CD14-positive monocyte (primary cell): Measurements from ENCODE around the gene MTCL3.

Experiments used
- DNase-seq, 3 donors: peaks; one replicate each; pipeline ENCODE4 v3.0.0-alpha.2; 2011 to 2022
- H2AFZ ChIP-seq: 2 replicates; pipeline ENCODE4 v1.6.0; 2012; ENCODE audit warnings: mild to moderate bottlenecking, low read depth, low read length, inconsistent platforms; ENCODE audit not compliant: insufficient read depth, poor library complexity, severe bottlenecking
- H3K27ac ChIP-seq, 2 donors: 1 replicate in 1 of 2; 2 replicates in 1 of 2; pipeline ENCODE4 v1.5.1; 2012 to 2013; ENCODE audit warnings: low read length in 2 of 2, control low read depth in 1 of 2, inconsistent platforms in 1 of 2, low read depth in 1 of 2, mild to moderate bottlenecking in 1 of 2
- H3K27me3 ChIP-seq, 2 donors: one replicate each; pipeline versions ENCODE4 v1.6.0 to v1.6.1; 2011 to 2013; ENCODE audit warnings: low read length in 2 of 2; ENCODE audit not compliant: control insufficient read depth in 2 of 2, insufficient read depth in 2 of 2
- H3K36me3 ChIP-seq, 2 donors: replicated peaks in 1 of 2; 1 replicate in 1 of 2; 2 replicates in 1 of 2; pipeline versions ENCODE4 v1.5.1 to v1.6.1; 2012 to 2013; ENCODE audit warnings: low read length in 2 of 2, control low read depth in 1 of 2, inconsistent platforms in 1 of 2, mild to moderate bottlenecking in 1 of 2; ENCODE audit not compliant: insufficient read depth in 2 of 2, control insufficient read depth in 1 of 2
- H3K4me1 ChIP-seq, 2 donors: 1 replicate in 1 of 2; 2 replicates in 1 of 2; pipeline versions ENCODE4 v1.5.1 to v1.6.1; 2012 to 2013; ENCODE audit warnings: low read length in 2 of 2, control low read depth in 1 of 2, inconsistent platforms in 1 of 2, mild to moderate bottlenecking in 1 of 2, moderate library complexity in 1 of 2; ENCODE audit not compliant: insufficient read depth in 2 of 2, control insufficient read depth in 1 of 2
- H3K4me2 ChIP-seq: replicated peaks from 2 replicates; pipeline ENCODE3; 2012; ENCODE audit warnings: low read length, moderate library complexity, mild to moderate bottlenecking; ENCODE audit not compliant: poor library complexity, severe bottlenecking; ENCODE audit errors: extremely low read depth
- H3K4me3 ChIP-seq, 3 experiments: fragments of 200-600 bp in 1 of 3; sonication (generic) in 1 of 3; replicated peaks in 1 of 3; 1 replicate in 2 of 3; 2 replicates in 1 of 3; pipeline ENCODE4 v1.5.1; 2011 to 2013; ENCODE audit warnings: low read length in 3 of 3, mild to moderate bottlenecking in 3 of 3, control low read depth in 2 of 3, low read depth in 2 of 3, inconsistent platforms in 1 of 3, moderate library complexity in 1 of 3
- H3K79me2 ChIP-seq: 2 replicates; pipeline ENCODE4 v1.6.0; 2012; ENCODE audit warnings: mild to moderate bottlenecking, control low read depth, inconsistent platforms, low read length, moderate library complexity; ENCODE audit not compliant: insufficient read depth
- H3K9ac ChIP-seq: 2 replicates; pipeline ENCODE4 v1.6.0; 2017; ENCODE audit warnings: low read length, mild to moderate bottlenecking; ENCODE audit not compliant: insufficient read depth, poor library complexity, severe bottlenecking
- H3K9me3 ChIP-seq, 2 donors: replicated peaks in 1 of 2; 1 replicate in 1 of 2; 2 replicates in 1 of 2; pipeline versions ENCODE4 v1.5.1 to v1.6.1; 2012 to 2013; ENCODE audit warnings: low read length in 2 of 2, control low read depth in 1 of 2; ENCODE audit not compliant: control insufficient read depth in 1 of 2, insufficient read depth in 1 of 2
- H4K20me1 ChIP-seq: 2 replicates; pipeline ENCODE4 v1.6.0; 2012; ENCODE audit warnings: mild to moderate bottlenecking, low read length, control low read depth, moderate library complexity; ENCODE audit not compliant: insufficient read depth
- H3K27ac Mint-ChIP-seq, 7 donors: one replicate each; pipeline ENCODE4 v1.8.0; 2020; ENCODE audit warnings: mild to moderate bottlenecking in 7 of 7, mixed read lengths in 7 of 7, moderate library complexity in 6 of 7, inconsistent platforms in 2 of 7
- H3K27me3 Mint-ChIP-seq, 3 donors: one replicate each; pipeline ENCODE4 v1.8.0; 2021 to 2022; ENCODE audit warnings: low read depth in 3 of 3, mild to moderate bottlenecking in 3 of 3, mixed read lengths in 3 of 3, moderate library complexity in 3 of 3, inconsistent platforms in 1 of 3
- H3K36me3 Mint-ChIP-seq, 2 donors: one replicate each; pipeline ENCODE4 v1.8.0; 2020; ENCODE audit warnings: mixed read lengths in 2 of 2, inconsistent platforms in 1 of 2, mild to moderate bottlenecking in 1 of 2
- H3K4me1 Mint-ChIP-seq: one replicate; pipeline ENCODE4 v1.8.0; 2020; ENCODE audit warnings: mild to moderate bottlenecking, mixed read lengths
- H3K4me3 Mint-ChIP-seq, 2 donors: one replicate each; pipeline ENCODE4 v1.8.0; 2020; ENCODE audit warnings: mild to moderate bottlenecking in 2 of 2, mixed read lengths in 2 of 2, moderate library complexity in 1 of 2
- H3K9me3 Mint-ChIP-seq, 7 donors: one replicate each; pipeline ENCODE4 v1.8.0; 2020 to 2022; ENCODE audit warnings: mixed read lengths in 7 of 7, mild to moderate bottlenecking in 6 of 7, moderate library complexity in 6 of 7, inconsistent platforms in 2 of 7
- WGBS: methylation state at CpG from one replicate; pipeline ENCODE4 v1.1.5; 2013; ENCODE audit warnings: missing lambda C conversion rate; ENCODE audit not compliant: insufficient coverage; 5-methylcytosine and 5-hydroxymethylcytosine counted together
- intact Hi-C, 2 donors: fragments of 100-400 bp; cut with micrococcal nuclease; formaldehyde crosslinking; loops; one replicate each; pipeline versions ENCODE4 v1.15.0 to v1.15.1; 2023
- TF ChIP-seq, protein P1 (sequence below): fragments of 200-600 bp; IDR thresholded peaks from one replicate; pipeline ENCODE4 v1.8.0; 2022; ENCODE audit warnings: antibody characterized with exemption, mild to moderate bottlenecking

MTCL3 gene

DNA sequence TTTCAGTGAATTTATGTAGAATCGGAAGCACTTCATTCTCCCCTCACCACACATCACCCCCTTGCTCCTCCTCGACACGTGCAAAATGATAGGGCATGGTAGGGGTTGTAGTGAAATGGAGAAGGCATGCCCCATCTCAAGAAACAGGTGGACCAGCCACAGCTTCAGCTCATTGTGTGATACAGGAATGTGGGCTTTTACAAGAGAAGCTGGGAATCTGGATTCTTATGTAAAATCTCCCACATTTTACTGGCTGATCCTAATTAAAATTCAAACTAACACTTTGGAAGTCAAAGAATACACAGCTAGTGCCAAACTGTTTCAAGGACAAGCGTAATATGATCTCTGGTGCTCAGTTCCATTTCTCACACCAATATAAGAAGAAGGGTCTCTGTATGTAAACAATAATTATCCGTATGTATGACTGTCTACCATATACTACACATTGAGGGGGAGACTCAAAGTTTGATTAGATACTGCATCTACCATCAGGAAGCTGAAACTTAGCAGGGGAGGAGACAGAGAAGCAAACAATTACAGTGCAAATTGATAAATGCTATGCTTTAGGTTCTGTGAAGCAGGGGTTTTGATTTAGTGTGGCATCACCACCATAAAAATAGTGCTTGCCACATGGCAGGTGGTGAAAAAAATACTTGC, 35.6 kb downstream of the MTCL3 start:
- Histone ChIP-seq H3K79me2 (no peaks in the 10 kb centered on the region), H3K27me3 (no peaks in the 10 kb centered on the region), H3K4me3 (peak overlapping the region in 2 of 3 experiments; percentile 25 to 40), H3K36me3 (no peaks in the 10 kb centered on the region), H3K9ac (no peak overlapping the region), H3K9me3 (no peaks in the 10 kb centered on the region), H4K20me1 (no peaks in the 10 kb centered on the region), H3K4me2 (peak overlapping the region; percentile 51), H3K27ac (no peak overlapping the region), H3K4me1 (peaks cover 5 to 6% of the 10 kb centered on the region in 2 donors), H2AFZ (no peak overlapping the region)
- Mint-ChIP-seq H3K36me3 (no peaks in the 10 kb centered on the region), H3K27me3 (peaks cover 0 to 3% (median 2%) of the 10 kb centered on the region in 3 donors), H3K4me1 (peaks cover 15% of the 10 kb centered on the region), H3K27ac (peak overlapping the region in 2 of 7 donors; percentile 5 to 56), H3K4me3 (peak overlapping the region in 1 of 2 donors; percentile 73), H3K9me3 (peaks cover 0 to 3% (median 0%) of the 10 kb centered on the region in 7 donors)
- no CpG with 5 or more reads among the region's 5 CpGs for WGBS
- DNase-seq = no peak
- intact Hi-C loops = no loop called here
- TF ChIP-seq, protein P1, sequence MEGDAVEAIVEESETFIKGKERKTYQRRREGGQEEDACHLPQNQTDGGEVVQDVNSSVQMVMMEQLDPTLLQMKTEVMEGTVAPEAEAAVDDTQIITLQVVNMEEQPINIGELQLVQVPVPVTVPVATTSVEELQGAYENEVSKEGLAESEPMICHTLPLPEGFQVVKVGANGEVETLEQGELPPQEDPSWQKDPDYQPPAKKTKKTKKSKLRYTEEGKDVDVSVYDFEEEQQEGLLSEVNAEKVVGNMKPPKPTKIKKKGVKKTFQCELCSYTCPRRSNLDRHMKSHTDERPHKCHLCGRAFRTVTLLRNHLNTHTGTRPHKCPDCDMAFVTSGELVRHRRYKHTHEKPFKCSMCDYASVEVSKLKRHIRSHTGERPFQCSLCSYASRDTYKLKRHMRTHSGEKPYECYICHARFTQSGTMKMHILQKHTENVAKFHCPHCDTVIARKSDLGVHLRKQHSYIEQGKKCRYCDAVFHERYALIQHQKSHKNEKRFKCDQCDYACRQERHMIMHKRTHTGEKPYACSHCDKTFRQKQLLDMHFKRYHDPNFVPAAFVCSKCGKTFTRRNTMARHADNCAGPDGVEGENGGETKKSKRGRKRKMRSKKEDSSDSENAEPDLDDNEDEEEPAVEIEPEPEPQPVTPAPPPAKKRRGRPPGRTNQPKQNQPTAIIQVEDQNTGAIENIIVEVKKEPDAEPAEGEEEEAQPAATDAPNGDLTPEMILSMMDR = no peak

DNA sequence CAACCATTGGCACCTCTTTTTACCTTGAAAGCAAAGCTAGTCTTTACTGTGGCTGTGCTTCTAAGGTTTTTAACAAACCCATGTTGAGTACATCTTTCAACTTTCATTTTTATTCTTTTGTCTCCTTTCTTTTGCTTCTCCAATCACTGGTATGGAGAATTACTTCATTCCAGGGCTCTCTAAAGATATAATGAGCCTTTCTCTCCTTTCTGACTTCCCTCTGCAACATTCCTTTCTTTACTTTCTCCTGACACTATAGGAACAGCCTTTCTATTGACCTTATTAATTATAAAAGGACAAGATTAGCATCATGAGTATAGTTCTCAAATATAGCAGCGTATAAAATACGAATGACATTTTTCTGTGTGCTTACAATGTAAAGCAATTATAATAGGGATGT, 36.8 kb downstream of the MTCL3 start:
- peaks cover 0 to 2% (median 0%) of the 10 kb centered on the region in 7 donors for H3K9me3 Mint-ChIP-seq
- TF ChIP-seq, protein P1 = no peak
- H3K27me3 Mint-ChIP-seq = peaks cover 0 to 3% (median 0%) of the 10 kb centered on the region in 3 donors
- Histone ChIP-seq H3K4me1 (peaks cover 5 to 6% of the 10 kb centered on the region in 2 donors), H3K4me3 (no peak overlapping the region), H3K27me3 (no peaks in the 10 kb centered on the region), H3K9ac (no peak overlapping the region), H2AFZ (no peak overlapping the region), H3K9me3 (no peaks in the 10 kb centered on the region), H3K36me3 (no peaks in the 10 kb centered on the region), H3K79me2 (no peaks in the 10 kb centered on the region), H4K20me1 (no peaks in the 10 kb centered on the region), H3K27ac (no peak overlapping the region), H3K4me2 (no peak overlapping the region)
- H3K4me1 Mint-ChIP-seq = peaks cover 15% of the 10 kb centered on the region
- DNase-seq = no peak
- no CpG with 5 or more reads among the region's 2 CpGs for WGBS
- no peak overlapping the region for H3K27ac Mint-ChIP-seq
- intact Hi-C loops = no loop called here
- no peaks in the 10 kb centered on the region for H3K36me3 Mint-ChIP-seq
- H3K4me3 Mint-ChIP-seq = no peak overlapping the region
